ENCODE data around the gene TMEM86B.
"Not testable (repeated sequence)": the region's sequence is repeated elsewhere in the genome, so short reads cannot be mapped to it uniquely, and the experiment has no call there.

Gene TMEM86B

GRCh38 chr19:55240713-55241020, 12.1 kb upstream of the TMEM86B start:
- DNase-seq, result no peak

GRCh38 chr19:55239004-55239403, 10.4 kb upstream of the TMEM86B start:
- no peak for DNase-seq

GRCh38 chr19:55238030-55238429, 9.5 kb upstream of the TMEM86B start:
- no peak for DNase-seq

- DNase-seq, result no peak
Observed at GRCh38 chr19:55232986-55233385, 4.4 kb upstream of the TMEM86B start.

GRCh38 chr19:55232286-55232602, 3.7 kb upstream of the TMEM86B start:
- no peak for DNase-seq

GRCh38 chr19:55231391-55232285, 3.1 kb upstream of the TMEM86B start:
- no peak for DNase-seq

GRCh38 chr19:55230780-55231179, 2.2 kb upstream of the TMEM86B start:
- DNase-seq, result no peak

- DNase-seq, result no peak
Observed at GRCh38 chr19:55230329-55230728, 1.8 kb upstream of the TMEM86B start.

- DNase-seq, result no peak
Observed at GRCh38 chr19:55229789-55230182, 1.2 kb upstream of the TMEM86B start.

GRCh38 chr19:55229145-55229788, 704 bp upstream of the TMEM86B start:
- DNase-seq, result no peak

- no peak for DNase-seq
Observed at GRCh38 chr19:55228015-55228391, 560 bp downstream of the TMEM86B start.

- DNase-seq, result no peak
Observed at GRCh38 chr19:55227241-55228014, 1.1 kb downstream of the TMEM86B start.

- no peak for DNase-seq
Observed at GRCh38 chr19:55226788-55227187, 1.8 kb downstream of the TMEM86B start.

GRCh38 chr19:55226273-55226672, 2.3 kb downstream of the TMEM86B start:
- DNase-seq, result no peak

- DNase-seq, result no peak
Observed at GRCh38 chr19:55225415-55225958, 3.1 kb downstream of the TMEM86B start.

GRCh38 chr19:55224679-55225414, 3.7 kb downstream of the TMEM86B start:
- DNase-seq, result not testable (repeated sequence)

- no peak for DNase-seq
Observed at GRCh38 chr19:55224038-55224665, 4.4 kb downstream of the TMEM86B start.

GRCh38 chr19:55223291-55224037, 5.1 kb downstream of the TMEM86B start:
- no peak for DNase-seq

GRCh38 chr19:55220525-55220924, 8.0 kb downstream of the TMEM86B start:
- no peak for DNase-seq

GRCh38 chr19:55216461-55217198, 11.9 kb downstream of the TMEM86B start:
- DNase-seq, result peak; percentile 97 to 98

- DNase-seq, result no peak
Observed at GRCh38 chr19:55213547-55213946, 15.0 kb downstream of the TMEM86B start.

All from NCI-H526 (cell line).